Activated T-cell treated with anti-CD3 and anti-CD28 coated beads, Interleukin-2, amount 50 U/mL, for 4 hours (primary cell): ENCODE measurements around the gene NTMT2. TPM values are rescaled to one million over a fixed set of nuclear protein-coding genes. Genes with fewer than 3 reads are reported as not detected.

Experiments
- ATAC-seq, 2 donors: fragments of 200-7000 bp; cut with Tn5 transposase; one replicate each; pipeline ENCODE4 v1.10.0; 2021
- DNase-seq: peaks from one replicate; pipeline ENCODE4 v3.0.0-alpha.2; 2020
- H3K27me3 Mint-ChIP-seq: one replicate; pipeline ENCODE4 v1.8.0; 2021; ENCODE audit warnings: low read depth, mixed read lengths
- H3K36me3 Mint-ChIP-seq: one replicate; pipeline ENCODE4 v1.8.0; 2022; ENCODE audit warnings: mixed read lengths; ENCODE audit not compliant: insufficient read depth
- H3K4me1 Mint-ChIP-seq: one replicate; pipeline ENCODE4 v1.8.0; 2021; ENCODE audit warnings: low read depth, mixed read lengths
- H3K4me3 Mint-ChIP-seq: one replicate; pipeline ENCODE4 v1.8.0; 2021; ENCODE audit warnings: mild to moderate bottlenecking, moderate library complexity, mixed read lengths
- H3K9me3 Mint-ChIP-seq: one replicate; pipeline ENCODE4 v1.8.0; 2021; ENCODE audit warnings: mixed read lengths
- total RNA-seq, 3 donors: library from RNA; stranded (reverse); gene quantifications; one replicate each; pipeline ENCODE4 v1.2.1, GENCODE V29; 2021

The NTMT2 gene
- total RNA-seq, 3 donors from 2014 or later, result not detected

- Mint-ChIP-seq H3K27me3 (peaks cover 14% of the 10 kb centered on the region), H3K9me3 (peaks cover 10% of the 10 kb centered on the region), H3K36me3 (no peaks in the 10 kb centered on the region), H3K4me1 (no peaks in the 10 kb centered on the region), H3K4me3 (no peak overlapping the region)
- ATAC-seq (no peak), DNase-seq (no peak)
Observed at GRCh38 chr1:170209125-170209524, 63.4 kb downstream of the NTMT2 start.

GRCh38 chr1:170210142-170210541 is 64.4 kb downstream of the NTMT2 start:
- Mint-ChIP-seq H3K4me1 (peaks cover 2% of the 10 kb centered on the region), H3K9me3 (peaks cover 10% of the 10 kb centered on the region), H3K36me3 (no peaks in the 10 kb centered on the region), H3K27me3 (peaks cover 19% of the 10 kb centered on the region), H3K4me3 (no peak overlapping the region)
- ATAC-seq, result no peak
- no peak for DNase-seq

- no peaks in the 10 kb centered on the region for H3K36me3 Mint-ChIP-seq
- no peak for ATAC-seq
Observed at GRCh38 chr1:170213596-170213995, 67.8 kb downstream of the NTMT2 start.

GRCh38 chr1:170214117-170215032 is 68.6 kb downstream of the NTMT2 start:
- Mint-ChIP-seq H3K9me3 (no peaks in the 10 kb centered on the region), H3K27me3 (peaks cover 21% of the 10 kb centered on the region), H3K36me3 (no peaks in the 10 kb centered on the region), H3K4me3 (no peak overlapping the region), H3K4me1 (peaks cover 2% of the 10 kb centered on the region)
- DNase-seq (no peak), ATAC-seq (no peak)

More at GRCh38 chr1:170213596-170213995, 67.8 kb downstream of the NTMT2 start:
- peaks cover 2% of the 10 kb centered on the region for H3K4me1 Mint-ChIP-seq
- no peak overlapping the region for H3K4me3 Mint-ChIP-seq
- peaks cover 21% of the 10 kb centered on the region for H3K27me3 Mint-ChIP-seq
- H3K9me3 Mint-ChIP-seq, result no peaks in the 10 kb centered on the region
- DNase-seq, result no peak

- H3K4me1 Mint-ChIP-seq, result peaks cover 2% of the 10 kb centered on the region
- H3K36me3 Mint-ChIP-seq, result no peaks in the 10 kb centered on the region
- peaks cover 18% of the 10 kb centered on the region for H3K27me3 Mint-ChIP-seq
- ATAC-seq (no peak), DNase-seq (no peak)
- H3K9me3 Mint-ChIP-seq, result no peaks in the 10 kb centered on the region
- H3K4me3 Mint-ChIP-seq, result no peak overlapping the region
Observed at GRCh38 chr1:170215072-170215885, 69.5 kb downstream of the NTMT2 start.

GRCh38 chr1:170217517-170218256 is 71.9 kb downstream of the NTMT2 start:
- H3K4me3 Mint-ChIP-seq, result no peak overlapping the region
- H3K27me3 Mint-ChIP-seq, result peaks cover 21% of the 10 kb centered on the region
- ATAC-seq, result no peak
- no peak for DNase-seq
- no peaks in the 10 kb centered on the region for H3K36me3 Mint-ChIP-seq
- no peaks in the 10 kb centered on the region for H3K9me3 Mint-ChIP-seq
- H3K4me1 Mint-ChIP-seq, result peaks cover 2% of the 10 kb centered on the region

GRCh38 chr1:170218257-170218650 is 72.5 kb downstream of the NTMT2 start:
- Mint-ChIP-seq H3K4me3 (no peak overlapping the region), H3K36me3 (no peaks in the 10 kb centered on the region), H3K9me3 (no peaks in the 10 kb centered on the region), H3K27me3 (peaks cover 22% of the 10 kb centered on the region), H3K4me1 (peaks cover 2% of the 10 kb centered on the region)
- DNase-seq, result no peak
- no peak for ATAC-seq

Other genes starting within 250 kb of the NTMT2 start
- gene KIFAP3, start 71.3 kb upstream of the NTMT2 start, total RNA-seq, result 10 to 100 TPM in 1 of 3 donors, 1 to 10 TPM in 2; 8.4 to 10.1 (median 9.1) TPM